ENCODE results near the gene RNPC3. TPM values are rescaled to one million over a fixed set of nuclear protein-coding genes. Genes with fewer than 3 reads are reported as not detected.

Gene RNPC3
- total RNA-seq, 2 donors from 2014 or later: 16.9 to 19.4 TPM

DNA sequence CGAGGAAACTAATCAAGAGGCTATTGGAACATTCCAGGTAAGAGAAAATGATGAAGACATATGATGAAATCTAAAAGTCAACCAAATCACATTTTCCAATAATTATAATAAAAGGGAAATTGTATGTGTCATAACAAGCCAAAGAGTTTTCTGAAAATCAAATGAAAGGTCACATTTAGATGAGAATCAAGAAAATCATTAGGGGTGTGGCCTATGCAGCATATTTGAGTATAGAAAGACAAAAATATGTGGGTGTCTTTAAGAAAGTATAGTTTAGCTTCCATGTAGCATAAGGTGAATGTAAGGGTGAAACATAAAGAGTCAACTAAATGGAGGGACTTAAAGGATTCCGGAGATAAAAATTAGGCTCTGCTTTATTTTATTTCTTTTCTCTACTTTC is 9.2 kb upstream of the RNPC3 start:
- H3K27ac ChIP-seq (ENCODE audit: low read depth, low read length): no peak overlapping the region
- no peaks in the 10 kb centered on the region for H3K27me3 ChIP-seq (ENCODE audit: control insufficient read depth, insufficient read depth, low read length, poor library complexity, severe bottlenecking)
- Mint-ChIP-seq H3K36me3 (ENCODE audit: low read depth) (peaks cover 3% of the 10 kb centered on the region), H3K27me3 (ENCODE audit: insufficient read depth) (no peaks in the 10 kb centered on the region), H3K9me3 (peaks cover 8% of the 10 kb centered on the region), H3K27ac (no peak overlapping the region), H3K4me3 (no peak overlapping the region), H3K4me1 (no peaks in the 10 kb centered on the region)
- TF ChIP-seq, protein P1, sequence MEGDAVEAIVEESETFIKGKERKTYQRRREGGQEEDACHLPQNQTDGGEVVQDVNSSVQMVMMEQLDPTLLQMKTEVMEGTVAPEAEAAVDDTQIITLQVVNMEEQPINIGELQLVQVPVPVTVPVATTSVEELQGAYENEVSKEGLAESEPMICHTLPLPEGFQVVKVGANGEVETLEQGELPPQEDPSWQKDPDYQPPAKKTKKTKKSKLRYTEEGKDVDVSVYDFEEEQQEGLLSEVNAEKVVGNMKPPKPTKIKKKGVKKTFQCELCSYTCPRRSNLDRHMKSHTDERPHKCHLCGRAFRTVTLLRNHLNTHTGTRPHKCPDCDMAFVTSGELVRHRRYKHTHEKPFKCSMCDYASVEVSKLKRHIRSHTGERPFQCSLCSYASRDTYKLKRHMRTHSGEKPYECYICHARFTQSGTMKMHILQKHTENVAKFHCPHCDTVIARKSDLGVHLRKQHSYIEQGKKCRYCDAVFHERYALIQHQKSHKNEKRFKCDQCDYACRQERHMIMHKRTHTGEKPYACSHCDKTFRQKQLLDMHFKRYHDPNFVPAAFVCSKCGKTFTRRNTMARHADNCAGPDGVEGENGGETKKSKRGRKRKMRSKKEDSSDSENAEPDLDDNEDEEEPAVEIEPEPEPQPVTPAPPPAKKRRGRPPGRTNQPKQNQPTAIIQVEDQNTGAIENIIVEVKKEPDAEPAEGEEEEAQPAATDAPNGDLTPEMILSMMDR (conservative IDR thresholded peaks at IDR 0.05): no peak
- H3K9me3 ChIP-seq (ENCODE audit: control insufficient read depth, low read length): no peaks in the 10 kb centered on the region
- DNase-seq: no peak
- H3K9ac ChIP-seq (ENCODE audit: extremely low read depth, low read length, poor library complexity, severe bottlenecking): no peak overlapping the region
- no peak overlapping the region for H3K4me3 ChIP-seq (ENCODE audit: low read length)
- H3K36me3 ChIP-seq (ENCODE audit: control insufficient read depth, insufficient read depth, low read length): no peaks in the 10 kb centered on the region
- WGBS, 2 experiments (ENCODE audit: insufficient coverage in 1 of 2, insufficient read length in 1 of 2): 100% methylated on average over 1 of the region's 2 CpGs; no CpG with 5 or more reads in 1 of the 2 experiments
- H3K4me1 ChIP-seq (ENCODE audit: control insufficient read depth, insufficient read depth, low read length): no peaks in the 10 kb centered on the region

DNA sequence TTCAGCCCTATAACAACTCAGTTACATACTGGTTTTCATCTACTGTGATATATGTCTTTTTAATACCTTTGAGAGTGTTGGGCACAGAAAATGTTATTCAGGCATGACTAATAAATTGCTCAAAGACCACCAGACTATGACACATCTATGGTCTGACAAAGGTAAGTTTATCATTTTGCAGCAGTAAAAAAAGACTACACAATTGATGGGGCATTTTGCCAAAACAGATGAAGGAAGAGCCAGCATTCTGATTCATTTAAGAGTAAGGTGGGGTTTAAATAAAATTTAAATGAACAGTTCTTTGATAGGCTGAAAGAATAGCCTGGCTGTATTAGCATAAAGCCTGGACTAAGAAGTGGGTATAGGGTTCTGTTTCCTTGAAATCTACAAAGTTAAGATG is 8.8 kb upstream of the RNPC3 start:
- Histone ChIP-seq H3K36me3 (ENCODE audit: control insufficient read depth, insufficient read depth, low read length) (no peaks in the 10 kb centered on the region), H3K4me3 (ENCODE audit: low read length) (no peak overlapping the region), H3K4me1 (ENCODE audit: control insufficient read depth, insufficient read depth, low read length) (no peaks in the 10 kb centered on the region), H3K9ac (ENCODE audit: extremely low read depth, low read length, poor library complexity, severe bottlenecking) (no peak overlapping the region), H3K27me3 (ENCODE audit: control insufficient read depth, insufficient read depth, low read length, poor library complexity, severe bottlenecking) (no peaks in the 10 kb centered on the region), H3K27ac (ENCODE audit: low read depth, low read length) (no peak overlapping the region), H3K9me3 (ENCODE audit: control insufficient read depth, low read length) (no peaks in the 10 kb centered on the region)
- Mint-ChIP-seq H3K4me1 (no peaks in the 10 kb centered on the region), H3K27ac (no peak overlapping the region), H3K4me3 (no peak overlapping the region), H3K27me3 (ENCODE audit: insufficient read depth) (no peaks in the 10 kb centered on the region), H3K9me3 (peaks cover 4% of the 10 kb centered on the region), H3K36me3 (ENCODE audit: low read depth) (peaks cover 3% of the 10 kb centered on the region)
- no peak for DNase-seq
- TF ChIP-seq, protein P1 (conservative IDR thresholded peaks at IDR 0.05): no peak

DNA sequence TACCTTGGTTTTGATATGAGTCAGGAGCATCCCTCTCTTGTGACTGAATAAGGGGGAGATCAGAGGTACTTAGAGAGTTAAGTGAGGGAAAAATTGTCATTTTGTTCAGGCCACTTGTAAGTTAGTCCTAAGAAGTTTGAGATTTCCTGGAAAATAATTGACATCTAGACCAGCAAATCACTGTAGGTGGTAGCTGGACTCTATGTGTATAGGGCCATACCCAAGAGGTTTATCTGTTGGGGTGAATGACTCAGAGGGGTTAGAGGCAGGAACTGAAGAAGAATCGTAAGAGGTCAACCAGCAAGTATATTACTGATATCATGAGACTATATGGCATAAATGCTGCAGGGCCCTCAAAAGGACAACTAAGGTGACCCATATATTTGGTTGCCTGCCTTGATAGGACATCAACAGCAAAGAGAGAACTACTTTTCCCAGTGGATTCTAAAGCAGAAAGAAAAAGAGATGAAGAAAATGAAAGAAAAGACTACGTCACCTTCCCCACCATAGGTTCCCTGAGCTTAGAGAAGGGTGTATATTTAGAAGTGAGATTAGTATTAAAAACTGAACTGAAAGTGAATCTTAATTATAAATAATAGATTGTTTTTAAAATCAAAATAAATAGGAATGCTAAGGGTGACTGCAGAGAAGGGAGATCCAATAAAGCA is 8.0 kb upstream of the RNPC3 start:
- Histone ChIP-seq H3K36me3 (ENCODE audit: control insufficient read depth, insufficient read depth, low read length) (no peaks in the 10 kb centered on the region), H3K4me3 (ENCODE audit: low read length) (no peak overlapping the region), H3K9me3 (ENCODE audit: control insufficient read depth, low read length) (no peaks in the 10 kb centered on the region), H3K9ac (ENCODE audit: extremely low read depth, low read length, poor library complexity, severe bottlenecking) (no peak overlapping the region), H3K4me1 (ENCODE audit: control insufficient read depth, insufficient read depth, low read length) (no peaks in the 10 kb centered on the region), H3K27me3 (ENCODE audit: control insufficient read depth, insufficient read depth, low read length, poor library complexity, severe bottlenecking) (no peaks in the 10 kb centered on the region), H3K27ac (ENCODE audit: low read depth, low read length) (no peak overlapping the region)
- Mint-ChIP-seq H3K9me3 (no peaks in the 10 kb centered on the region), H3K4me3 (no peak overlapping the region), H3K36me3 (ENCODE audit: low read depth) (no peaks in the 10 kb centered on the region), H3K27me3 (ENCODE audit: insufficient read depth) (no peaks in the 10 kb centered on the region), H3K4me1 (no peaks in the 10 kb centered on the region), H3K27ac (no peak overlapping the region)
- DNase-seq: no peak
- WGBS, 2 experiments (ENCODE audit: insufficient coverage in 1 of 2, insufficient read length in 1 of 2): 86 to 100% methylated on average over 1 to 2 of the region's 2 CpGs
- TF ChIP-seq, protein P1 (conservative IDR thresholded peaks at IDR 0.05): no peak
